Measurements from ENCODE around the gene MPV17L.
A peak's percentile ranks its signal among the peaks of the same experiment; 100 is the strongest.
"Not testable (repeated sequence)": the region's sequence is repeated elsewhere in the genome, so short reads cannot be mapped to it uniquely, and the experiment has no call there.

The MPV17L gene

DNA sequence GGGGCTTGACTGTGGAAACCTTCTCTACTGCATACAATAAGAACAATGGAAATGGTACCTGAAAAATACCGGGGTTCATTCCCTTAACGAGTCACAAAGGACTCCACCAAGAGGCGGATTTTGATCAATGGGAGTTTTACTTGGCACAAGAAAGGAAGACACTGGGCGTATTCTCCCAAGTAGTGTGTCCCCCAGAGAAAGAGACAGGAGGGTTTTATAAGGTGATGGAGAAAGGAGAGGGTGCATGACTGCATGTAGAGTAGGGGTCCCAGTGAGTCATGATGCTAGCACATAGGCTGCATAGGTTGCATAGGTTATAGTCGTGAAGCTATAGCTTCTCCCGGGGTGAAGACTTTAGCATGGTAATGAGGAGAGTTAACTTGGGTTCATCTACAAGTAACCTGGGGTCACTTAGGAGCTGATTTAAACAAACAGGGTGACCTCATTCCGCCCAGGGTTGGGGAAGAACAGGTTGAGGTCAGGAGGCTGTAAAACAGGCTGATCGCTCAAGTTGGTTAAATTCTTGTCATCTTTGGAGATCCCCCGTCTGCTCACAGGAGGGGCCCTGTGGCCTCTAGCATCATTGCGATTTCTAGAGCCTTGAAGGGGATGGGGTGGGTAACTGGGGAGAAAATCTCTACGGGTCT, 1.5 kb downstream of the MPV17L start:
- TF ChIP-seq CTCF (IDR thresholded peaks at IDR 0.05) = no peak
- peak overlapping the region; percentile 81 for H3K4me3 Mint-ChIP-seq
- peaks cover 7% of the 10 kb centered on the region for H3K9me3 Mint-ChIP-seq
- H3K27me3 Mint-ChIP-seq (ENCODE audit: low read depth, poor library complexity) = peaks cover 41% of the 10 kb centered on the region
- no peak for DNase-seq
- H3K4me1 Mint-ChIP-seq = peaks cover 30% of the 10 kb centered on the region
- no peaks in the 10 kb centered on the region for H3K36me3 Mint-ChIP-seq (ENCODE audit: low read depth)
- H3K27ac Mint-ChIP-seq = no peak overlapping the region

GRCh38 chr16:15398618-15399316, 3.2 kb downstream of the MPV17L start:
- Mint-ChIP-seq H3K27me3 (ENCODE audit: low read depth, poor library complexity) (peaks cover 38% of the 10 kb centered on the region), H3K27ac (peak overlapping the region; percentile 51)

DNA sequence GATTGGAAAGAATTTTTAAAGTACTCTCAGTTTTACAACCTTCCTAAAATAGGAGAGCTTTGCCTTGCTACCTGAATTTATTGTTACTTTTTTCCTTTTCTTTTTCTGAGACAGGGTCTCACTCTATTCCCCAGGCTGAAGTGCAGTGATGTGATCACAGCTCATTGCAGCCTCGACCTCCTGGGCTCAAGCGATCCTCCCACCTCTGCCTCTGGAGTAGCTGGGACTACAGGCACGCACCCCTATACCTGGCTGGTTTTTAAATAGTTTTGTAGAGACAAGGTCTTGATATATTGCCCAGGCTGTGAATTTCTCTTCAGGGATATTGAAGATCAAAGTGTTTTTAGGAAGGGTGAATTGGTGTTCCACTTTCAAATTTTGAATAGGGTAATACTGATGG, 3.8 kb downstream of the MPV17L start:
- DNase-seq = no peak
- H3K27ac Mint-ChIP-seq = peak overlapping the region; percentile 84
- peak overlapping the region; percentile 9 for H3K4me3 Mint-ChIP-seq
- no peaks in the 10 kb centered on the region for H3K36me3 Mint-ChIP-seq (ENCODE audit: low read depth)
- H3K9me3 Mint-ChIP-seq = peaks cover 4% of the 10 kb centered on the region
- peaks cover 33% of the 10 kb centered on the region for H3K27me3 Mint-ChIP-seq (ENCODE audit: low read depth, poor library complexity)
- TF ChIP-seq CTCF (IDR thresholded peaks at IDR 0.05) = no peak
- H3K4me1 Mint-ChIP-seq = peaks cover 30% of the 10 kb centered on the region

More at GRCh38 chr16:15398618-15399316, 3.2 kb downstream of the MPV17L start:
- Mint-ChIP-seq H3K4me1 (peaks cover 30% of the 10 kb centered on the region), H3K4me3 (peak overlapping the region; percentile 8), H3K9me3 (peaks cover 4% of the 10 kb centered on the region), H3K36me3 (ENCODE audit: low read depth) (no peaks in the 10 kb centered on the region)
- DNase-seq = no peak
- TF ChIP-seq CTCF (IDR thresholded peaks at IDR 0.05) = no peak

- peaks cover 23% of the 10 kb centered on the region for H3K27me3 Mint-ChIP-seq (ENCODE audit: low read depth, poor library complexity)
- H3K27ac Mint-ChIP-seq; H3K36me3 Mint-ChIP-seq (ENCODE audit: low read depth); H3K4me3 Mint-ChIP-seq; DNase-seq; H3K9me3 Mint-ChIP-seq: not testable (repeated sequence)
- peaks cover 30% of the 10 kb centered on the region for H3K4me1 Mint-ChIP-seq
Observed at GRCh38 chr16:15400314-15400713, 4.8 kb downstream of the MPV17L start.

DNA sequence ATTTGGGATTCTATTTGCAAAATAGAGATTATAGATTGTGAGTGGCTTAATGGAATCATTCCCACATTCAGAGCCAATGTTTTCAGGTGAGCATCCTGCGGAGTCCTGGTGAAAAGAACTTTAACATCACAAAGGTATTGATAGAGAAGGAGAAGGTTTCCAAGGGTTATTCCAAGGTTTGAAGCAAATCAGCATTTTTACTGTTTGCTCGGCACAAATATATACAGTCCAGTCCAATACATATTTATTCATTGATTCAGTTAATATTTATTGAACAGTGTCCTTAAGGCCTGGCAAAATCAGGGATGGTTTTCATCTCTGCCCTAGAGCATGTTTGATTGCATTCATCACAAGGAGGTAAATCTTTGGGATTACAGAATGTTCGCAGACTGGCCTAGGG, 6.4 kb downstream of the MPV17L start:
- H3K9me3 Mint-ChIP-seq = no peaks in the 10 kb centered on the region
- peaks cover 21% of the 10 kb centered on the region for H3K4me1 Mint-ChIP-seq
- DNase-seq = no peak
- H3K27ac Mint-ChIP-seq = no peak overlapping the region
- H3K4me3 Mint-ChIP-seq = no peak overlapping the region
- no peak for TF ChIP-seq CTCF (IDR thresholded peaks at IDR 0.05)
- H3K27me3 Mint-ChIP-seq (ENCODE audit: low read depth, poor library complexity) = peaks cover 15% of the 10 kb centered on the region
- no peaks in the 10 kb centered on the region for H3K36me3 Mint-ChIP-seq (ENCODE audit: low read depth)

GRCh38 chr16:15403392-15403995, 7.9 kb downstream of the MPV17L start:
- Mint-ChIP-seq H3K4me3 (no peak overlapping the region), H3K9me3 (no peaks in the 10 kb centered on the region), H3K4me1 (peaks cover 11% of the 10 kb centered on the region), H3K27ac (no peak overlapping the region), H3K36me3 (ENCODE audit: low read depth) (no peaks in the 10 kb centered on the region), H3K27me3 (ENCODE audit: low read depth, poor library complexity) (peaks cover 8% of the 10 kb centered on the region)
- no peak for TF ChIP-seq CTCF (IDR thresholded peaks at IDR 0.05)
- DNase-seq = no peak

DNA sequence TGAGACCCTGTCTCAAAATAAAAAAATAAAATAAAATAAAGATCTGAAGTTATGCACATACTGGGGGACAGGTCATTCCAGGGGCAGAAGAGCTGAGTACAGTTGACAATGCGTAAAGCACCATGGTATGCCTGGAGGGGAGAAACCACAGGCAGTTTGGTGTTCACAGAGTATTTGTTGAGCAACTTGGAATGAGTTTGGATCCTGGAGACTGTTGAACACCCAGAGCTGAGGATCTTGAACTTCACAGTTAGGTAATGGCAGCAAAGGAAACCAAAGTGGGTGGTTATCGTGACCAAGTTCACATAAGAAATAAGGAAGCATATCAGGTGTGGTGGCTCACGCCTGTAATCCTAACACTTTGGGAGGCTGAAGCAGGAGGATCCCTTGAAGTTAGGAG, 8.5 kb downstream of the MPV17L start:
- H3K27me3 Mint-ChIP-seq (ENCODE audit: low read depth, poor library complexity); DNase-seq; H3K36me3 Mint-ChIP-seq (ENCODE audit: low read depth); H3K27ac Mint-ChIP-seq; H3K9me3 Mint-ChIP-seq; H3K4me1 Mint-ChIP-seq; H3K4me3 Mint-ChIP-seq: not testable (repeated sequence)

Measured in nephron progenitor cell (in vitro differentiated cells).